ENCODE measurements around the gene PLXNA4. TPM values are rescaled to one million over a fixed set of nuclear protein-coding genes. Genes with fewer than 3 reads are reported as not detected.

PLXNA4 gene
- total and polyA plus RNA-seq, 9 of the 15 experiments (the other 6 are each of a cell fraction or from before 2014, with no cell fraction given): under 0.01 to 0.09 TPM; not detected in 7

GRCh38 chr7:132419542-132419941, 156.7 kb downstream of the PLXNA4 start:
- intact Hi-C loops (cut with micrococcal nuclease): no loop called here
- peak; percentile 82 for TF ChIP-seq DPF2 (IDR thresholded peaks at IDR 0.05)
- TF ChIP-seq MTF1 (CRISPR knock-in tag; IDR thresholded peaks at IDR 0.05; ENCODE audit: borderline replicate concordance): no peak
- TF ChIP-seq SNAPC5 (CRISPR knock-in tag; IDR thresholded peaks at IDR 0.05): no peak
- TF ChIP-seq DMBX1 (CRISPR knock-in tag; IDR thresholded peaks at IDR 0.05; ENCODE audit: borderline replicate concordance): no peak
- peak; percentile 76 for TF ChIP-seq SOX6 (IDR thresholded peaks at IDR 0.05)
- 0 out of 2 replicates have a peak, but pooled peaks have one; percentile 29 for TF ChIP-seq SMAD3 (CRISPR knock-in tag; conservative IDR thresholded peaks at IDR 0.05)
- TF ChIP-seq RNF2 (IDR thresholded peaks at IDR 0.05): no peak
- no peak for TF ChIP-seq DIDO1 (tag; IDR thresholded peaks at IDR 0.05; ENCODE audit: low read depth)
- TF ChIP-seq NCOR1 (IDR thresholded peaks at IDR 0.05): peak; percentile 79
- TF ChIP-seq IRF9 (tag; IDR thresholded peaks at IDR 0.05): no peak
- TF ChIP-seq GTF3C2 (IDR thresholded peaks at IDR 0.05; ENCODE audit: borderline replicate concordance, extremely low read depth, insufficient read length): no peak
- TF ChIP-seq KHSRP (IDR thresholded peaks at IDR 0.05): no peak
- TF ChIP-seq NR4A1 (CRISPR knock-in tag; IDR thresholded peaks at IDR 0.05): no peak
- no peak for TF ChIP-seq NR4A1 (tag; IDR thresholded peaks at IDR 0.05)
- TF ChIP-seq POLR2A (conservative IDR thresholded peaks at IDR 0.05): no peak
- TF ChIP-seq POLR2G (IDR thresholded peaks at IDR 0.05; ENCODE audit: low read depth, low read length): no peak
- TF ChIP-seq WHSC1 (IDR thresholded peaks at IDR 0.05; ENCODE audit: low read length): no peak
- no peak for TF ChIP-seq NCOA2 (IDR thresholded peaks at IDR 0.05; ENCODE audit: partially characterized antibody in 2 of 2)
- no peak for TF ChIP-seq ZHX1 (conservative IDR thresholded peaks at IDR 0.05; ENCODE audit: low read length)
- TF ChIP-seq SMARCE1 (IDR thresholded peaks at IDR 0.05): 0 out of 2 replicates have a peak, but pooled peaks have one; percentile 51

More at GRCh38 chr7:132419542-132419941, 156.7 kb downstream of the PLXNA4 start:
- Histone ChIP-seq H3K9ac (ENCODE audit: insufficient read depth in 1 of 2, low read depth in 2 of 2, low read length in 2 of 2) (no peak overlapping the region), H3K9me3 (replicated peaks; ENCODE audit: control insufficient read depth, insufficient read depth, low read depth, low read length) (no peaks in the 10 kb centered on the region), H3K27ac (ENCODE audit: extremely low read depth, low read depth, low read length) (no peak overlapping the region), H4K20me1 (replicated peaks; ENCODE audit: control insufficient read depth, insufficient read depth, low read length) (no peaks in the 10 kb centered on the region), H3K27me3 (ENCODE audit: control insufficient read depth in 2 of 2, insufficient read depth in 2 of 2, low read length in 2 of 2) (peaks cover 0 to 17% of the 10 kb centered on the region in 2 experiments; a peak in 3 of 5 replicates), H3K9me1 (ENCODE audit: control insufficient read depth, insufficient read depth, low read length) (no peaks in the 10 kb centered on the region), H3K4me1 (replicated peaks in 1 of 2; ENCODE audit: control insufficient read depth in 2 of 2, insufficient read depth in 2 of 2, low read length in 2 of 2) (peaks cover 0 to 4% of the 10 kb centered on the region in 2 experiments; a peak in 3 of 5 replicates), H3K4me3 (no peak overlapping the region), H2AFZ (ENCODE audit: low read depth, low read length) (no peak overlapping the region), H3K36me3 (ENCODE audit: control insufficient read depth, insufficient read depth, low read length) (no peaks in the 10 kb centered on the region), H3K4me2 (ENCODE audit: insufficient read depth, low read length) (no peak overlapping the region), H3K79me2 (ENCODE audit: control insufficient read depth, insufficient read depth, low read length) (no peaks in the 10 kb centered on the region)
- POLR2A ChIA-PET: interaction anchor here (1.4 kb wide), 1 partner anchor 11 kb away, joined by 3 read pairs; no protein-coding TSS in a partner anchor
- 3% methylated on average over 2 of the region's 2 CpGs for WGBS (ENCODE audit: insufficient coverage, low coverage, missing lambda C conversion rate)
- ATAC-seq (peak; percentile 78), DNase-seq (ENCODE audit: extremely low read depth in 1 of 4, low spot score in 3 of 4) (peak in 1 of 4 experiments; percentile 59), FAIRE-seq (no peak)
- CTCF ChIA-PET (ENCODE audit: low intra/inter-chr PET ratio): no interaction called here
- no TSS peak for BruUV-seq (replicated peaks)
- in situ Hi-C loops (cut with MboI): no loop called here
